CD4-positive, alpha-beta T cell (primary cell): ENCODE results near the gene CREB3L1. TPM values are rescaled to one million over a fixed set of nuclear protein-coding genes. Genes with fewer than 3 reads are reported as not detected.

Source experiments
- ATAC-seq: fragments of 200-7000 bp; cut with Tn5 transposase; one replicate; pipeline ENCODE4 v1.10.0; 2022; ENCODE audit warnings: mild to moderate bottlenecking; ENCODE audit not compliant: poor library complexity
- CTCF ChIA-PET: fragments of 350-600 bp; sonication (Branson Sonifier 250); formaldehyde crosslinking; loops from one replicate; lab custom pipeline; 2021; ENCODE audit warnings: antibody characterized with exemption, inconsistent platforms; lab: Charles Lee
- POLR2A ChIA-PET: fragments of 350-600 bp; sonication (Branson Sonifier 250); formaldehyde crosslinking; loops from one replicate; lab custom pipeline; 2021; ENCODE audit warnings: antibody characterized with exemption, inconsistent platforms; lab: Charles Lee
- DNase-seq, 14 experiments: peaks; one replicate each; pipeline ENCODE4 v3.0.0-alpha.2; 2013 to 2020; ENCODE audit warnings: mixed read lengths in 2 of 14
- H3K27ac ChIP-seq, 2 donors: one replicate each; pipeline versions ENCODE4 v1.5.1 to v1.7.0; 2013; ENCODE audit warnings: low read length in 2 of 2, low read depth in 1 of 2, mild to moderate bottlenecking in 1 of 2
- H3K27me3 ChIP-seq, 2 experiments: 1 replicate in 1 of 2; 2 replicates in 1 of 2; pipeline versions ENCODE4 v1.6.1 to v1.7.0; 2013; ENCODE audit warnings: low read length in 2 of 2, control low read depth in 1 of 2, mild to moderate bottlenecking in 1 of 2, moderate library complexity in 1 of 2; ENCODE audit not compliant: insufficient read depth in 2 of 2, control insufficient read depth in 1 of 2
- H3K36me3 ChIP-seq: one replicate; pipeline ENCODE4 v1.6.1; 2013; ENCODE audit warnings: low read length, control low read depth; ENCODE audit not compliant: insufficient read depth
- H3K4me1 ChIP-seq: one replicate; pipeline ENCODE4 v1.6.1; 2013; ENCODE audit warnings: low read length, control low read depth; ENCODE audit not compliant: insufficient read depth
- H3K4me3 ChIP-seq: one replicate; pipeline ENCODE4 v1.5.1; 2013; ENCODE audit warnings: mild to moderate bottlenecking, low read length, moderate library complexity
- H3K9me3 ChIP-seq, 2 experiments: 1 replicate in 1 of 2; 2 replicates in 1 of 2; pipeline versions ENCODE4 v1.6.1 to v1.7.0; 2013; ENCODE audit warnings: low read length in 2 of 2, mild to moderate bottlenecking in 2 of 2, control low read depth in 1 of 2, moderate library complexity in 1 of 2; ENCODE audit not compliant: control insufficient read depth in 1 of 2, insufficient read depth in 1 of 2
- H3K27ac Mint-ChIP-seq: one replicate; pipeline ENCODE4 v1.8.0; 2020; ENCODE audit warnings: mixed read lengths
- H3K27me3 Mint-ChIP-seq: one replicate; pipeline ENCODE4 v1.8.0; 2021; ENCODE audit warnings: mixed read lengths
- H3K36me3 Mint-ChIP-seq: one replicate; pipeline ENCODE4 v1.8.0; 2021; ENCODE audit warnings: low read depth, mixed read lengths
- H3K4me1 Mint-ChIP-seq: one replicate; pipeline ENCODE4 v1.8.0; 2021; ENCODE audit warnings: low read depth, mixed read lengths
- H3K4me3 Mint-ChIP-seq: one replicate; pipeline ENCODE4 v1.8.0; 2020; ENCODE audit warnings: mild to moderate bottlenecking, mixed read lengths
- H3K9me3 Mint-ChIP-seq: one replicate; pipeline ENCODE4 v1.8.0; 2020; ENCODE audit warnings: mixed read lengths
- intact Hi-C, 2 experiments: fragments of 100-400 bp; cut with DNase I in 1 of 2; cut with micrococcal nuclease in 1 of 2; formaldehyde crosslinking; loops; one replicate each; pipeline versions ENCODE4 v1.15.1 to v1.9.0; 2023 to 2025; cut with DNase I, micrococcal nuclease
- total RNA-seq, 174 experiments: library from RNA in 2 of 174; stranded (reverse) in 2 of 174; gene quantifications; one replicate each; pipeline ENCODE4 v1.2.3 and lab custom pipeline; 2021 to 2026
- TF ChIP-seq, protein P1 (sequence below): fragments of 200-600 bp; IDR thresholded peaks from one replicate; pipeline ENCODE4 v1.8.0; 2022; ENCODE audit warnings: antibody characterized with exemption, mild to moderate bottlenecking

The CREB3L1 gene
- total RNA-seq, 2 experiments from 2014 or later = not detected

DNA sequence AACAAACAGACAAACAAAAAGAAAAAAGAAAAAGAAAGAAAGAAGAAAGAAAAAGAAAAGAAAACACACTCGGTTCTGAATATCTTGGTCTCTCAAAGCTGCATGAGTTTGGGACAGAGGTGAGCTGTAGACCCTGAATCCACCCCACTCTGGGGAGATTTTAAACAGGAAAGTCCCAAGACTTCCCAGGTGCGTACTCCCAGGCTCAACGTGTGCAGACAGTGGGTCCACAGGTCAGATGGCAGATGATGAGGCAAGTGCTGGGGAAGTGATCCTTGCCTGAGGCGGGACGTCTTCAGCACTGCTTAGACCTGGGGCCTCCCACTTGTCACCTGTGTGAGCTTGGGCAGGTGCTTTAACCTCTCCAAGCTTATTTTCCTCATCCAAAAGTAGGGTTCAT is 9.3 kb downstream of the CREB3L1 start:
- Mint-ChIP-seq H3K36me3 (no peaks in the 10 kb centered on the region), H3K4me3 (no peak overlapping the region), H3K4me1 (no peaks in the 10 kb centered on the region), H3K9me3 (no peaks in the 10 kb centered on the region), H3K27me3 (peaks cover 7% of the 10 kb centered on the region), H3K27ac (no peak overlapping the region)
- no peak overlapping the region for H3K27ac ChIP-seq
- intact Hi-C loops = no loop called here
- DNase-seq = no peak
- no peak for ATAC-seq
- TF ChIP-seq, protein P1, sequence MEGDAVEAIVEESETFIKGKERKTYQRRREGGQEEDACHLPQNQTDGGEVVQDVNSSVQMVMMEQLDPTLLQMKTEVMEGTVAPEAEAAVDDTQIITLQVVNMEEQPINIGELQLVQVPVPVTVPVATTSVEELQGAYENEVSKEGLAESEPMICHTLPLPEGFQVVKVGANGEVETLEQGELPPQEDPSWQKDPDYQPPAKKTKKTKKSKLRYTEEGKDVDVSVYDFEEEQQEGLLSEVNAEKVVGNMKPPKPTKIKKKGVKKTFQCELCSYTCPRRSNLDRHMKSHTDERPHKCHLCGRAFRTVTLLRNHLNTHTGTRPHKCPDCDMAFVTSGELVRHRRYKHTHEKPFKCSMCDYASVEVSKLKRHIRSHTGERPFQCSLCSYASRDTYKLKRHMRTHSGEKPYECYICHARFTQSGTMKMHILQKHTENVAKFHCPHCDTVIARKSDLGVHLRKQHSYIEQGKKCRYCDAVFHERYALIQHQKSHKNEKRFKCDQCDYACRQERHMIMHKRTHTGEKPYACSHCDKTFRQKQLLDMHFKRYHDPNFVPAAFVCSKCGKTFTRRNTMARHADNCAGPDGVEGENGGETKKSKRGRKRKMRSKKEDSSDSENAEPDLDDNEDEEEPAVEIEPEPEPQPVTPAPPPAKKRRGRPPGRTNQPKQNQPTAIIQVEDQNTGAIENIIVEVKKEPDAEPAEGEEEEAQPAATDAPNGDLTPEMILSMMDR = no peak
- ChIA-PET CTCF (interaction anchor here (1.5 kb wide), 1 partner anchor 9 kb away, joined by 3 read pairs; no protein-coding TSS in a partner anchor), POLR2A (no interaction called here)
- H3K4me1 ChIP-seq = no peaks in the 10 kb centered on the region
- H3K9me3 ChIP-seq = no peaks in the 10 kb centered on the region
- H3K4me3 ChIP-seq = no peak overlapping the region
- H3K27me3 ChIP-seq = peaks cover 0 to 4% of the 10 kb centered on the region in 2 experiments
- H3K36me3 ChIP-seq = no peaks in the 10 kb centered on the region

DNA sequence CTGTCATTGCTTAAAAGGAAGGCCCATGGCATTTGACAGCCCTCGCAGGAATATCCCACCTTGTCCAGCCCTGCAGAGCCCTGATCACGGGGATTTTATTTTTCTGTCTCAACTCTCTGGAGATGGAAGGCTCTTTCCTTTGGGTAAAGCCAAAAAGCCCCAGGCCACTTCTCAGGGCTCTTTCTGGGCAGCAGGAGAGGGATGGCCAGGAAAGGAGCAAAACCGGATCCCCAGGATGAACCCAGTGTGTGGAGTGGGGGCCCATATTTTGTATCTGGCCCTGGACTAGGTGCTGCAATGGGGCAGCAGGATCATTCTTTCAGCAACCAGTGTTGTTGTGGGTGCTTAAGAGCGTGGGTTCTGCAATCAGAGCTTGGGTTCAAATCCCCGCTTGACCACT is 11.0 kb downstream of the CREB3L1 start:
- Mint-ChIP-seq H3K36me3 (no peaks in the 10 kb centered on the region), H3K27me3 (peaks cover 5% of the 10 kb centered on the region), H3K4me1 (no peaks in the 10 kb centered on the region), H3K27ac (no peak overlapping the region), H3K9me3 (no peaks in the 10 kb centered on the region), H3K4me3 (no peak overlapping the region)
- no peaks in the 10 kb centered on the region for H3K4me1 ChIP-seq
- no peaks in the 10 kb centered on the region for H3K36me3 ChIP-seq
- POLR2A ChIA-PET = no interaction called here
- no peak overlapping the region for H3K27ac ChIP-seq
- H3K4me3 ChIP-seq = no peak overlapping the region
- CTCF ChIA-PET = no interaction called here
- intact Hi-C loops = no loop called here
- no peak for ATAC-seq
- TF ChIP-seq, protein P1 = no peak
- H3K9me3 ChIP-seq = no peaks in the 10 kb centered on the region
- peaks cover 0 to 4% of the 10 kb centered on the region in 2 experiments for H3K27me3 ChIP-seq
- no peak for DNase-seq

DNA sequence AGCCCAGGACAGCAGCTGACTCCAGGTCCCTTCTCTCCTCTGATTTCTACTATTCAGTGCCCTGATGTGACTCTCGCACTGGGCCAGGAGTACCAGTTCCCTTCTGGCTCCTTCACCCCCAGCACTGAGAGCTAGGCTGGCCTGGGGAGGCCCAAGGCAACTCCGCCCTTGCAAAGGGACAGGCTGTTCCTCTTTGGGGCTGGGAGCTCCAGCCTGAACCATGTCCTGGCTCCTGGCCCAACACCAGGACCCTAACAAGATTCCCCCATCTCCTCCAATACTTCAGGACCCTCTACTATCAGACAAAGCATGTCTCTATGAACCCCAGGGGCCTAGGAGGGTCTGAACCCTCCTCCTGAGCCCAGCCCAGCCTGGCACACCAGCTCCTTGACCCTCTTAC is 12.5 kb downstream of the CREB3L1 start:
- Histone ChIP-seq H3K4me3 (no peak overlapping the region), H3K9me3 (no peaks in the 10 kb centered on the region), H3K4me1 (peaks cover 4% of the 10 kb centered on the region), H3K36me3 (no peaks in the 10 kb centered on the region), H3K27me3 (no peaks in the 10 kb centered on the region), H3K27ac (no peak overlapping the region)
- ATAC-seq (no peak), DNase-seq (no peak)
- Mint-ChIP-seq H3K4me1 (no peaks in the 10 kb centered on the region), H3K36me3 (no peaks in the 10 kb centered on the region), H3K27ac (no peak overlapping the region), H3K4me3 (no peak overlapping the region), H3K27me3 (no peaks in the 10 kb centered on the region), H3K9me3 (no peaks in the 10 kb centered on the region)
- POLR2A ChIA-PET = interaction anchor here (0.6 to 1.0 kb wide), 2 partner anchors 9 to 310 kb away, joined by 3 read pairs; no protein-coding TSS in a partner anchor
- intact Hi-C loops = no loop called here
- TF ChIP-seq, protein P1 = no peak
- CTCF ChIA-PET = interaction anchor here (0.5 kb wide), 1 partner anchor 59 kb away, joined by 3 read pairs; no protein-coding TSS in a partner anchor
